GM12878 (cell line): ENCODE measurements around the gene CRELD2. TPM values are rescaled to one million over a fixed set of nuclear protein-coding genes. Genes with fewer than 3 reads are reported as not detected.

ENCODE experiments used
- ATF7 ChIP-seq: fragments of 450-650 bp; IDR thresholded peaks from 2 replicates; pipeline ENCODE4 v1.6.1; 2016; ENCODE audit warnings: low read depth, mild to moderate bottlenecking
- HCFC1 ChIP-seq: fragments of 150-350 bp; IDR thresholded peaks from 2 replicates; pipeline ENCODE4 v1.6.1; 2014; ENCODE audit warnings: low read length
- IKZF2 ChIP-seq, 2 experiments: fragments of 450-650 bp; IDR thresholded peaks; 2 replicates each; pipeline ENCODE4 v1.6.1; 2017; ENCODE audit warnings: mild to moderate bottlenecking in 2 of 2, moderate library complexity in 2 of 2
- JUNB ChIP-seq: IDR thresholded peaks from 2 replicates; pipeline ENCODE4 v1.6.1; 2016; ENCODE audit warnings: antibody characterized with exemption, mild to moderate bottlenecking
- LARP7 ChIP-seq: fragments of 450-650 bp; IDR thresholded peaks from 2 replicates; pipeline ENCODE4 v1.6.1; 2017; ENCODE audit warnings: mild to moderate bottlenecking
- MYB ChIP-seq: fragments of 150-350 bp; IDR thresholded peaks from 2 replicates; pipeline ENCODE4 v1.6.1; 2014; ENCODE audit warnings: mild to moderate bottlenecking, low read depth, low read length, borderline replicate concordance
- PAX8 ChIP-seq: fragments of 450-650 bp; IDR thresholded peaks from 2 replicates; pipeline ENCODE4 v1.6.1; 2017; ENCODE audit warnings: mild to moderate bottlenecking, moderate library complexity
- RUNX3 ChIP-seq: IDR thresholded peaks from 2 replicates; pipeline ENCODE4 v1.6.1; 2012; ENCODE audit warnings: low read length, inconsistent platforms
- SIX5 ChIP-seq: IDR thresholded peaks from 2 replicates; pipeline ENCODE4 v1.6.1; 2011; ENCODE audit warnings: mild to moderate bottlenecking, low read depth, low read length, moderate library complexity; ENCODE audit not compliant: severe bottlenecking
- SMAD1 ChIP-seq: fragments of 450-650 bp; IDR thresholded peaks from 2 replicates; pipeline ENCODE4 v1.6.1; 2018; ENCODE audit warnings: mild to moderate bottlenecking, low read depth; ENCODE audit not compliant: partially characterized antibody
- SMAD5 ChIP-seq: IDR thresholded peaks from 2 replicates; pipeline ENCODE4 v1.6.1; 2016; ENCODE audit warnings: antibody characterized with exemption, low read depth
- TCF3 ChIP-seq: IDR thresholded peaks from 2 replicates; pipeline ENCODE4 v1.6.1; 2012; ENCODE audit warnings: low read depth, mild to moderate bottlenecking, low read length, borderline replicate concordance; ENCODE audit not compliant: insufficient read depth
- polyA plus RNA-seq, 11 experiments: library from polyadenylated mRNA; depleted of rRNA in 4 of 11; unstranded in 6 of 11; stranded (reverse) in 5 of 11; fragments of >200 nt; fragmentation: Nextera tagmentation in 4 of 11; fragmentation: Illumina TruSeq in 1 of 11; extraction: Ambion mirVana in 4 of 11; extraction: Trizol in 1 of 11; gene quantifications; 1 replicate in 1 of 11; 2 replicates in 10 of 11; pipeline versions ENCODE4 v1.2.1 to v1.2.3, GENCODE V29; 2011 to 2016; ENCODE audit warnings: inconsistent platforms in 2 of 11, missing spikeins in 2 of 11, low read depth in 1 of 11
- total RNA-seq, 4 experiments: library from RNA; depleted of rRNA in 3 of 4; stranded (reverse); fragments of >200 nt in 3 of 4; fragmentation: Illumina TruSeq in 1 of 4; extraction: Trizol in 1 of 4; gene quantifications; 2 replicates each; pipeline versions ENCODE4 v1.2.1 to v1.2.3, GENCODE V29; 2013 to 2021
- TF ChIP-seq, protein P1 (sequence below): IDR thresholded peaks from 2 replicates; pipeline ENCODE4 v1.6.1; 2011; ENCODE audit warnings: low read depth, mild to moderate bottlenecking, low read length, moderate library complexity, borderline replicate concordance; ENCODE audit errors: extremely low read depth
- TF ChIP-seq, protein P2 (sequence below): fragments of 450-650 bp; formaldehyde crosslinking; IDR thresholded peaks from 2 replicates; pipeline ENCODE4 v1.4.0; 2020; ENCODE audit warnings: mild to moderate bottlenecking, moderate library complexity
- TF ChIP-seq, protein P3 (sequence below): IDR thresholded peaks from 2 replicates; pipeline ENCODE4 v1.6.1; 2012; ENCODE audit warnings: low read depth, low read length, improper control_type of control experiment
- TF ChIP-seq, protein P4 (sequence below): fragments of 450-650 bp; IDR thresholded peaks from 2 replicates; pipeline ENCODE4 v1.6.1; 2016; ENCODE audit warnings: mild to moderate bottlenecking
- TF ChIP-seq, protein P5 (sequence below): IDR thresholded peaks from 2 replicates; pipeline ENCODE4 v1.6.1; 2012; ENCODE audit warnings: mild to moderate bottlenecking, low read depth, low read length
- TF ChIP-seq, protein P6 (sequence below): fragments of 450-650 bp; IDR thresholded peaks from 2 replicates; pipeline ENCODE4 v1.6.1; 2017; ENCODE audit warnings: mild to moderate bottlenecking

The CRELD2 gene
- total and polyA plus RNA-seq, 10 of the 15 experiments (the other 5 are each of a cell fraction or from before 2014, with no cell fraction given): 9.4 to 111 (median 25.9) TPM

DNA sequence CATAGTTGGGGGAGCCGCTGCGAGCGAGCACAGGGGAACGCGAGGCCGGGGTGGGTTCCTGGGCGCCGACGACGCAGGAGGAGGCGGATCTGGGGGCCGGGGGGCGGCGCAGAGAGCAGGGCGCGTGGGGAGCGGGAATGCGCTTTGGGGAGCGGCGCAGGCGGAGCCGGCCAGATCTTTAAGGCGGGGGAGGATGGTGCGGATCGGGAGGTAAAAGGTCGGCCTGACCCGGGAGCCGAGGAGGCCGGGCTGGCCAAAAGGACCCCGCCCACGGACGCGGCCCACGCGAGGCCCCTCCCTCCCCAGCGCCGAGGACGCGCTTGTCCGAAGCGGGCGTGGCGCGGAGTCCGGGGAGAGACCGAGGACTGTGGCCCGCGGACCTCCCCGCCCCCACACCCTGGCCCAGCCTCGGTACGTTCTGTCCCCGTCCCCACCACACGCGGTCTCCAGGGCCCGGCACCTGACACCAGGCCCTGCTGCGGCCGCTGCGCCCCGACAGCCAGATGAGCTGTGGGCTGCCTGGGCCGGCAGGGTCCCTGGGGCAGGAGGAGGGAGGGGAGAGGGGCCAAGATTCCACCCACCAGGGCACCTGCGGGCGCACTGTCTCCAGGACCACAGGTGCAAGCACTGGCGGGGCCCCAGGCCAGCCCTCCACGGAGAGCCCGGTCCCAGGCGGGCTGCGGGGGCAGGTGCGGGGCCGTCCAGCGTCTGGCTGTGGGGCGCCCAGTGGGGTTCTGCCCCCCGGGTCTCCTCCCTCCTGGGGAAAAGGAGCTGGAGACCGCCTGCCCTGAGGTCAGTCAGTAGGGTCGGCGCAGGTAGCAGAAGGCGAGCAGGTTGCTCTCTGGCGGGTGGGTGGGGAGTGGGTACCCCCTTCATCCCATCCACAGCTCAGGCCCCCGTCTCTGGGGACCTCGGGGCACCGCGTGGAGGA is 53.1 kb downstream of the CRELD2 start (continued):
- no peak for TF ChIP-seq SIX5
- TF ChIP-seq, protein P1, sequence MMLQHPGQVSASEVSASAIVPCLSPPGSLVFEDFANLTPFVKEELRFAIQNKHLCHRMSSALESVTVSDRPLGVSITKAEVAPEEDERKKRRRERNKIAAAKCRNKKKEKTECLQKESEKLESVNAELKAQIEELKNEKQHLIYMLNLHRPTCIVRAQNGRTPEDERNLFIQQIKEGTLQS: no peak
- TF ChIP-seq RUNX3: no peak
- TF ChIP-seq, protein P2, sequence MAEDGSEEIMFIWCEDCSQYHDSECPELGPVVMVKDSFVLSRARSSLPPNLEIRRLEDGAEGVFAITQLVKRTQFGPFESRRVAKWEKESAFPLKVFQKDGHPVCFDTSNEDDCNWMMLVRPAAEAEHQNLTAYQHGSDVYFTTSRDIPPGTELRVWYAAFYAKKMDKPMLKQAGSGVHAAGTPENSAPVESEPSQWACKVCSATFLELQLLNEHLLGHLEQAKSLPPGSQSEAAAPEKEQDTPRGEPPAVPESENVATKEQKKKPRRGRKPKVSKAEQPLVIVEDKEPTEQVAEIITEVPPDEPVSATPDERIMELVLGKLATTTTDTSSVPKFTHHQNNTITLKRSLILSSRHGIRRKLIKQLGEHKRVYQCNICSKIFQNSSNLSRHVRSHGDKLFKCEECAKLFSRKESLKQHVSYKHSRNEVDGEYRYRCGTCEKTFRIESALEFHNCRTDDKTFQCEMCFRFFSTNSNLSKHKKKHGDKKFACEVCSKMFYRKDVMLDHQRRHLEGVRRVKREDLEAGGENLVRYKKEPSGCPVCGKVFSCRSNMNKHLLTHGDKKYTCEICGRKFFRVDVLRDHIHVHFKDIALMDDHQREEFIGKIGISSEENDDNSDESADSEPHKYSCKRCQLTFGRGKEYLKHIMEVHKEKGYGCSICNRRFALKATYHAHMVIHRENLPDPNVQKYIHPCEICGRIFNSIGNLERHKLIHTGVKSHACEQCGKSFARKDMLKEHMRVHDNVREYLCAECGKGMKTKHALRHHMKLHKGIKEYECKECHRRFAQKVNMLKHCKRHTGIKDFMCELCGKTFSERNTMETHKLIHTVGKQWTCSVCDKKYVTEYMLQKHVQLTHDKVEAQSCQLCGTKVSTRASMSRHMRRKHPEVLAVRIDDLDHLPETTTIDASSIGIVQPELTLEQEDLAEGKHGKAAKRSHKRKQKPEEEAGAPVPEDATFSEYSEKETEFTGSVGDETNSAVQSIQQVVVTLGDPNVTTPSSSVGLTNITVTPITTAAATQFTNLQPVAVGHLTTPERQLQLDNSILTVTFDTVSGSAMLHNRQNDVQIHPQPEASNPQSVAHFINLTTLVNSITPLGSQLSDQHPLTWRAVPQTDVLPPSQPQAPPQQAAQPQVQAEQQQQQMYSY (CRISPR knock-in tag): no peak
- no peak for TF ChIP-seq HCFC1
- TF ChIP-seq, protein P3, sequence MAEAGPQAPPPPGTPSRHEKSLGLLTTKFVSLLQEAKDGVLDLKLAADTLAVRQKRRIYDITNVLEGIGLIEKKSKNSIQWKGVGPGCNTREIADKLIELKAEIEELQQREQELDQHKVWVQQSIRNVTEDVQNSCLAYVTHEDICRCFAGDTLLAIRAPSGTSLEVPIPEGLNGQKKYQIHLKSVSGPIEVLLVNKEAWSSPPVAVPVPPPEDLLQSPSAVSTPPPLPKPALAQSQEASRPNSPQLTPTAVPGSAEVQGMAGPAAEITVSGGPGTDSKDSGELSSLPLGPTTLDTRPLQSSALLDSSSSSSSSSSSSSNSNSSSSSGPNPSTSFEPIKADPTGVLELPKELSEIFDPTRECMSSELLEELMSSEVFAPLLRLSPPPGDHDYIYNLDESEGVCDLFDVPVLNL: no peak
- no peak for TF ChIP-seq JUNB
- TF ChIP-seq, protein P4, sequence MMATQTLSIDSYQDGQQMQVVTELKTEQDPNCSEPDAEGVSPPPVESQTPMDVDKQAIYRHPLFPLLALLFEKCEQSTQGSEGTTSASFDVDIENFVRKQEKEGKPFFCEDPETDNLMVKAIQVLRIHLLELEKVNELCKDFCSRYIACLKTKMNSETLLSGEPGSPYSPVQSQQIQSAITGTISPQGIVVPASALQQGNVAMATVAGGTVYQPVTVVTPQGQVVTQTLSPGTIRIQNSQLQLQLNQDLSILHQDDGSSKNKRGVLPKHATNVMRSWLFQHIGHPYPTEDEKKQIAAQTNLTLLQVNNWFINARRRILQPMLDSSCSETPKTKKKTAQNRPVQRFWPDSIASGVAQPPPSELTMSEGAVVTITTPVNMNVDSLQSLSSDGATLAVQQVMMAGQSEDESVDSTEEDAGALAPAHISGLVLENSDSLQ: no peak
- no peak for TF ChIP-seq SMAD5
- TF ChIP-seq MYB: no peak
- TF ChIP-seq, protein P5, sequence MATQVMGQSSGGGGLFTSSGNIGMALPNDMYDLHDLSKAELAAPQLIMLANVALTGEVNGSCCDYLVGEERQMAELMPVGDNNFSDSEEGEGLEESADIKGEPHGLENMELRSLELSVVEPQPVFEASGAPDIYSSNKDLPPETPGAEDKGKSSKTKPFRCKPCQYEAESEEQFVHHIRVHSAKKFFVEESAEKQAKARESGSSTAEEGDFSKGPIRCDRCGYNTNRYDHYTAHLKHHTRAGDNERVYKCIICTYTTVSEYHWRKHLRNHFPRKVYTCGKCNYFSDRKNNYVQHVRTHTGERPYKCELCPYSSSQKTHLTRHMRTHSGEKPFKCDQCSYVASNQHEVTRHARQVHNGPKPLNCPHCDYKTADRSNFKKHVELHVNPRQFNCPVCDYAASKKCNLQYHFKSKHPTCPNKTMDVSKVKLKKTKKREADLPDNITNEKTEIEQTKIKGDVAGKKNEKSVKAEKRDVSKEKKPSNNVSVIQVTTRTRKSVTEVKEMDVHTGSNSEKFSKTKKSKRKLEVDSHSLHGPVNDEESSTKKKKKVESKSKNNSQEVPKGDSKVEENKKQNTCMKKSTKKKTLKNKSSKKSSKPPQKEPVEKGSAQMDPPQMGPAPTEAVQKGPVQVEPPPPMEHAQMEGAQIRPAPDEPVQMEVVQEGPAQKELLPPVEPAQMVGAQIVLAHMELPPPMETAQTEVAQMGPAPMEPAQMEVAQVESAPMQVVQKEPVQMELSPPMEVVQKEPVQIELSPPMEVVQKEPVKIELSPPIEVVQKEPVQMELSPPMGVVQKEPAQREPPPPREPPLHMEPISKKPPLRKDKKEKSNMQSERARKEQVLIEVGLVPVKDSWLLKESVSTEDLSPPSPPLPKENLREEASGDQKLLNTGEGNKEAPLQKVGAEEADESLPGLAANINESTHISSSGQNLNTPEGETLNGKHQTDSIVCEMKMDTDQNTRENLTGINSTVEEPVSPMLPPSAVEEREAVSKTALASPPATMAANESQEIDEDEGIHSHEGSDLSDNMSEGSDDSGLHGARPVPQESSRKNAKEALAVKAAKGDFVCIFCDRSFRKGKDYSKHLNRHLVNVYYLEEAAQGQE: no peak
- no peak for TF ChIP-seq ATF7
- TF ChIP-seq TCF3: no peak
- no peak; the same call in 1 of the 2 replicates for TF ChIP-seq LARP7
- TF ChIP-seq SMAD1: no peak
- no peak for TF ChIP-seq PAX8
- TF ChIP-seq, protein P6, sequence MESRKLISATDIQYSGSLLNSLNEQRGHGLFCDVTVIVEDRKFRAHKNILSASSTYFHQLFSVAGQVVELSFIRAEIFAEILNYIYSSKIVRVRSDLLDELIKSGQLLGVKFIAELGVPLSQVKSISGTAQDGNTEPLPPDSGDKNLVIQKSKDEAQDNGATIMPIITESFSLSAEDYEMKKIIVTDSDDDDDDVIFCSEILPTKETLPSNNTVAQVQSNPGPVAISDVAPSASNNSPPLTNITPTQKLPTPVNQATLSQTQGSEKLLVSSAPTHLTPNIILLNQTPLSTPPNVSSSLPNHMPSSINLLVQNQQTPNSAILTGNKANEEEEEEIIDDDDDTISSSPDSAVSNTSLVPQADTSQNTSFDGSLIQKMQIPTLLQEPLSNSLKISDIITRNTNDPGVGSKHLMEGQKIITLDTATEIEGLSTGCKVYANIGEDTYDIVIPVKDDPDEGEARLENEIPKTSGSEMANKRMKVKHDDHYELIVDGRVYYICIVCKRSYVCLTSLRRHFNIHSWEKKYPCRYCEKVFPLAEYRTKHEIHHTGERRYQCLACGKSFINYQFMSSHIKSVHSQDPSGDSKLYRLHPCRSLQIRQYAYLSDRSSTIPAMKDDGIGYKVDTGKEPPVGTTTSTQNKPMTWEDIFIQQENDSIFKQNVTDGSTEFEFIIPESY: no peak
- TF ChIP-seq IKZF2 (IDR thresholded peaks at IDR 0.05): no peak
